GM12878 (cell line): ENCODE measurements around the gene LRRC56.

Source experiments
- BHLHE40 ChIP-seq, 2 experiments: fragments of 450-650 bp in 1 of 2; IDR thresholded peaks; 2 replicates each; pipeline ENCODE4 v1.6.1; 2011 to 2017; ENCODE audit warnings: low read depth in 2 of 2, borderline replicate concordance in 1 of 2, improper control_type of control experiment in 1 of 2, low read length in 1 of 2, mild to moderate bottlenecking in 1 of 2
- EGR1 ChIP-seq, 2 experiments: IDR thresholded peaks; 1 replicate in 1 of 2; 2 replicates in 1 of 2; pipeline ENCODE4 v1.6.1; 2011 to 2012; ENCODE audit warnings: low read depth in 2 of 2, low read length in 2 of 2, borderline replicate concordance in 1 of 2, mild to moderate bottlenecking in 1 of 2, moderate library complexity in 1 of 2
- POLR2A ChIP-seq: IDR thresholded peaks from 2 replicates; pipeline ENCODE4 v1.6.1; 2011; ENCODE audit warnings: low read depth, mild to moderate bottlenecking, low read length
- POLR2AphosphoS5 ChIP-seq: IDR thresholded peaks from 2 replicates; pipeline ENCODE4 v1.6.1; 2011; ENCODE audit warnings: mild to moderate bottlenecking, low read length, inconsistent platforms
- POU2F2 ChIP-seq: IDR thresholded peaks from 3 replicates; pipeline ENCODE4 v1.6.1; 2011; ENCODE audit warnings: low read depth, mild to moderate bottlenecking, low read length, borderline replicate concordance
- SMC3 ChIP-seq: IDR thresholded peaks from 2 replicates; pipeline ENCODE4 v1.6.1; 2011; ENCODE audit warnings: low read length, improper control_type of control experiment, borderline replicate concordance
- SP1 ChIP-seq: IDR thresholded peaks from one replicate; pipeline ENCODE4 v1.6.1; 2011; ENCODE audit warnings: low read depth, low read length
- SRF ChIP-seq, 2 experiments: IDR thresholded peaks; 2 replicates each; pipeline ENCODE4 v1.6.1; 2011; ENCODE audit warnings: low read depth in 2 of 2, low read length in 2 of 2, mild to moderate bottlenecking in 1 of 2, moderate library complexity in 1 of 2
- TARDBP ChIP-seq: IDR thresholded peaks from 2 replicates; pipeline ENCODE4 v1.6.1; 2016; ENCODE audit warnings: borderline replicate concordance
- TCF7 ChIP-seq: IDR thresholded peaks from 2 replicates; pipeline ENCODE4 v1.6.1; 2014; ENCODE audit warnings: antibody characterized with exemption, borderline replicate concordance
- TF ChIP-seq, protein P1 (sequence below), 3 experiments: IDR thresholded peaks in 2 of 3; conservative IDR thresholded peaks in 1 of 3; 2 replicates each; pipeline ENCODE4 v1.5.1; 2011; ENCODE audit warnings: low read depth in 3 of 3, low read length in 3 of 3, mild to moderate bottlenecking in 3 of 3, control low read depth in 2 of 3, moderate library complexity in 2 of 3, inconsistent platforms in 1 of 3, mixed read lengths in 1 of 3; ENCODE audit not compliant: control insufficient read depth in 2 of 3, insufficient read depth in 1 of 3; ENCODE audit errors: extremely low read depth in 1 of 3
- TF ChIP-seq, protein P2 (sequence below): IDR thresholded peaks from 2 replicates; pipeline ENCODE4 v1.6.1; 2012; ENCODE audit warnings: low read depth, low read length, improper control_type of control experiment

DNA sequence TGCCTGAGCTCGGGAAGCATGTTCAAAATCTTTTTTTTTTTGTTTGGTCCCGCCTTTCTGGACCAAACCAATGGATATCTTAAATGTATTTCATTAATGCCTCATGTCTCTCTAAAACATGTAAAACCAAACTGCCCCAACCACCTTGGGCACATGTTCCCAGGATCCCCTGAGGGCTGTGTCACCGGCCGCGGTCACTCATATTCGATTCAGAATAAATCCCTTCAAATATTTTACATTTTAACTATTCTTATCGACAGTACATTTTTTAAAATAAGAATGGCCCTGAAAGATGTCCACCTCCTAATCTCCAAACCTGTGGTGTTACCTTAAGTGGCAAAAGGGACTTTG is 32.4 kb upstream of the LRRC56 start:
- TF ChIP-seq EGR1 (IDR thresholded peaks at IDR 0.05; ENCODE audit: borderline replicate concordance in 1 of 2, low read depth in 2 of 2, low read length in 2 of 2) (no peak), SMC3 (no peak), TCF7 (no peak), BHLHE40 (IDR thresholded peaks at IDR 0.05; ENCODE audit: borderline replicate concordance in 1 of 2, low read depth in 2 of 2, low read length in 1 of 2) (no peak), POLR2A (no peak), SRF (IDR thresholded peaks at IDR 0.05; ENCODE audit: low read depth in 2 of 2, low read length in 2 of 2) (no peak), POU2F2 (no peak), TARDBP (no peak), POLR2AphosphoS5 (no peak), SP1 (no peak)
- TF ChIP-seq, protein P1, sequence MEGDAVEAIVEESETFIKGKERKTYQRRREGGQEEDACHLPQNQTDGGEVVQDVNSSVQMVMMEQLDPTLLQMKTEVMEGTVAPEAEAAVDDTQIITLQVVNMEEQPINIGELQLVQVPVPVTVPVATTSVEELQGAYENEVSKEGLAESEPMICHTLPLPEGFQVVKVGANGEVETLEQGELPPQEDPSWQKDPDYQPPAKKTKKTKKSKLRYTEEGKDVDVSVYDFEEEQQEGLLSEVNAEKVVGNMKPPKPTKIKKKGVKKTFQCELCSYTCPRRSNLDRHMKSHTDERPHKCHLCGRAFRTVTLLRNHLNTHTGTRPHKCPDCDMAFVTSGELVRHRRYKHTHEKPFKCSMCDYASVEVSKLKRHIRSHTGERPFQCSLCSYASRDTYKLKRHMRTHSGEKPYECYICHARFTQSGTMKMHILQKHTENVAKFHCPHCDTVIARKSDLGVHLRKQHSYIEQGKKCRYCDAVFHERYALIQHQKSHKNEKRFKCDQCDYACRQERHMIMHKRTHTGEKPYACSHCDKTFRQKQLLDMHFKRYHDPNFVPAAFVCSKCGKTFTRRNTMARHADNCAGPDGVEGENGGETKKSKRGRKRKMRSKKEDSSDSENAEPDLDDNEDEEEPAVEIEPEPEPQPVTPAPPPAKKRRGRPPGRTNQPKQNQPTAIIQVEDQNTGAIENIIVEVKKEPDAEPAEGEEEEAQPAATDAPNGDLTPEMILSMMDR (IDR thresholded peaks at IDR 0.05 in 2 of 3, conservative IDR thresholded peaks at IDR 0.05 in 1 of 3; ENCODE audit: control insufficient read depth in 2 of 3, extremely low read depth in 1 of 3, insufficient read depth in 1 of 3, low read depth in 3 of 3, low read length in 3 of 3) = no peak
- TF ChIP-seq, protein P2, sequence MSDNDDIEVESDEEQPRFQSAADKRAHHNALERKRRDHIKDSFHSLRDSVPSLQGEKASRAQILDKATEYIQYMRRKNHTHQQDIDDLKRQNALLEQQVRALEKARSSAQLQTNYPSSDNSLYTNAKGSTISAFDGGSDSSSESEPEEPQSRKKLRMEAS = no peak
